ENCODE data around the gene DEPDC1B.

The DEPDC1B gene

DNA sequence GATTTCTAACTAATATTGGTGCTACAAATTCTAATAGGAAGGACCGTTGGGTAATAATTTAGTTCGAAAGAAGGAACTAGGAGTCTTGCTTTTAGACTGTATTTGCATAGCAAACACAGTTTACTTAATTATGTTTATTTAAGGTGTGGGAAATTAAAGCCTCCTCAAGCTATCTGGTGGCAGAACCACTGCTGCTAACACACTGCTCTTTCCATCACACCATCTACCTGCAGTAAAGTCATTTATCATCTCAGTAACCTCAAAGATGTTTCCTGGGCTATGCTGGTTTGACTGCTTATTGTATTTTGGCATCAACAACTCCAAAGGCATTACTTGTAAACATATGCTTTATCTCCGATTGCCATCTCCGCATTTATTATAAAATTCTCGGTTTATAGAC, 114.3 kb downstream of the DEPDC1B start (continued):
- TF ChIP-seq, protein P1, sequence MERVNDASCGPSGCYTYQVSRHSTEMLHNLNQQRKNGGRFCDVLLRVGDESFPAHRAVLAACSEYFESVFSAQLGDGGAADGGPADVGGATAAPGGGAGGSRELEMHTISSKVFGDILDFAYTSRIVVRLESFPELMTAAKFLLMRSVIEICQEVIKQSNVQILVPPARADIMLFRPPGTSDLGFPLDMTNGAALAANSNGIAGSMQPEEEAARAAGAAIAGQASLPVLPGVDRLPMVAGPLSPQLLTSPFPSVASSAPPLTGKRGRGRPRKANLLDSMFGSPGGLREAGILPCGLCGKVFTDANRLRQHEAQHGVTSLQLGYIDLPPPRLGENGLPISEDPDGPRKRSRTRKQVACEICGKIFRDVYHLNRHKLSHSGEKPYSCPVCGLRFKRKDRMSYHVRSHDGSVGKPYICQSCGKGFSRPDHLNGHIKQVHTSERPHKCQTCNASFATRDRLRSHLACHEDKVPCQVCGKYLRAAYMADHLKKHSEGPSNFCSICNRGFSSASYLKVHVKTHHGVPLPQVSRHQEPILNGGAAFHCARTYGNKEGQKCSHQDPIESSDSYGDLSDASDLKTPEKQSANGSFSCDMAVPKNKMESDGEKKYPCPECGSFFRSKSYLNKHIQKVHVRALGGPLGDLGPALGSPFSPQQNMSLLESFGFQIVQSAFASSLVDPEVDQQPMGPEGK (CRISPR knock-in tag; IDR thresholded peaks at IDR 0.05; ENCODE audit: borderline replicate concordance) = no peak
- TF ChIP-seq ZFP3 (CRISPR knock-in tag; IDR thresholded peaks at IDR 0.05) = no peak

DNA sequence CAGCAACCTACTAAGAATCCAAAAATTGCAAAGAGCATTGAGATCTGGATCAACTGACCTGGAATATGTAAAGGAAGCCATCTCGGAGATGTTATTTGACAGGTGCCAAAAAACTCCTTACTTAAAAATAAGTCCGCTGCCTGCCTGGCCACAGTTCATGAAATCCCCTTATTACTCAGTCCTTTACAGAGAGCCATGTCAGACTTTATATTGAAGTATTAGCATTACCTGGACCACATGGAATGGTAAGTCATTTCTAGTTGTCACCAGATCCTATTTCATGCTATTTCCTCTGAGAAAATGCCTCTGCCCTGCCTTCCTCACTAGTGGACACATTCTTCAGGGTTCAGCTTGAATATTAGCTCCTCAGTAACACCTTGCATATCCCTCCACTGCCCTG, 115.7 kb downstream of the DEPDC1B start:
- ATAC-seq = no peak
- TF ChIP-seq CSDC2 (CRISPR knock-in tag; IDR thresholded peaks at IDR 0.05) (no peak), ESRRG (CRISPR knock-in tag; IDR thresholded peaks at IDR 0.05) (no peak), ZFP30 (CRISPR knock-in tag; IDR thresholded peaks at IDR 0.05) (no peak), ZNF70 (CRISPR knock-in tag; IDR thresholded peaks at IDR 0.05) (no peak), OSR1 (CRISPR knock-in tag; IDR thresholded peaks at IDR 0.05) (no peak), ARNTL (CRISPR knock-in tag; IDR thresholded peaks at IDR 0.05; ENCODE audit: borderline replicate concordance, low read depth) (no peak), ZC3H10 (CRISPR knock-in tag; IDR thresholded peaks at IDR 0.05) (no peak), ISL1 (CRISPR knock-in tag; IDR thresholded peaks at IDR 0.05) (no peak), ZNF565 (CRISPR knock-in tag; conservative IDR thresholded peaks at IDR 0.05; ENCODE audit: low read depth) (no peak), RARB (CRISPR knock-in tag; IDR thresholded peaks at IDR 0.05) (no peak)
- TF ChIP-seq, protein P1 (CRISPR knock-in tag; IDR thresholded peaks at IDR 0.05; ENCODE audit: borderline replicate concordance) = no peak
- TF ChIP-seq, protein P2, sequence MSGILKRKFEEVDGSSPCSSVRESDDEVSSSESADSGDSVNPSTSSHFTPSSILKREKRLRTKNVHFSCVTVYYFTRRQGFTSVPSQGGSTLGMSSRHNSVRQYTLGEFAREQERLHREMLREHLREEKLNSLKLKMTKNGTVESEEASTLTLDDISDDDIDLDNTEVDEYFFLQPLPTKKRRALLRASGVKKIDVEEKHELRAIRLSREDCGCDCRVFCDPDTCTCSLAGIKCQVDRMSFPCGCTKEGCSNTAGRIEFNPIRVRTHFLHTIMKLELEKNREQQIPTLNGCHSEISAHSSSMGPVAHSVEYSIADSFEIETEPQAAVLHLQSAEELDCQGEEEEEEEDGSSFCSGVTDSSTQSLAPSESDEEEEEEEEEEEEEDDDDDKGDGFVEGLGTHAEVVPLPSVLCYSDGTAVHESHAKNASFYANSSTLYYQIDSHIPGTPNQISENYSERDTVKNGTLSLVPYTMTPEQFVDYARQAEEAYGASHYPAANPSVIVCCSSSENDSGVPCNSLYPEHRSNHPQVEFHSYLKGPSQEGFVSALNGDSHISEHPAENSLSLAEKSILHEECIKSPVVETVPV (CRISPR knock-in tag; IDR thresholded peaks at IDR 0.05) = no peak
- TF ChIP-seq, protein P3, sequence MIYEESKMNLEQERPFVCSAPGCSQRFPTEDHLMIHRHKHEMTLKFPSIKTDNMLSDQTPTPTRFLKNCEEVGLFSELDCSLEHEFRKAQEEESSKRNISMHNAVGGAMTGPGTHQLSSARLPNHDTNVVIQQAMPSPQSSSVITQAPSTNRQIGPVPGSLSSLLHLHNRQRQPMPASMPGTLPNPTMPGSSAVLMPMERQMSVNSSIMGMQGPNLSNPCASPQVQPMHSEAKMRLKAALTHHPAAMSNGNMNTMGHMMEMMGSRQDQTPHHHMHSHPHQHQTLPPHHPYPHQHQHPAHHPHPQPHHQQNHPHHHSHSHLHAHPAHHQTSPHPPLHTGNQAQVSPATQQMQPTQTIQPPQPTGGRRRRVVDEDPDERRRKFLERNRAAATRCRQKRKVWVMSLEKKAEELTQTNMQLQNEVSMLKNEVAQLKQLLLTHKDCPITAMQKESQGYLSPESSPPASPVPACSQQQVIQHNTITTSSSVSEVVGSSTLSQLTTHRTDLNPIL (CRISPR knock-in tag; IDR thresholded peaks at IDR 0.05; ENCODE audit: low read depth) = no peak

DNA sequence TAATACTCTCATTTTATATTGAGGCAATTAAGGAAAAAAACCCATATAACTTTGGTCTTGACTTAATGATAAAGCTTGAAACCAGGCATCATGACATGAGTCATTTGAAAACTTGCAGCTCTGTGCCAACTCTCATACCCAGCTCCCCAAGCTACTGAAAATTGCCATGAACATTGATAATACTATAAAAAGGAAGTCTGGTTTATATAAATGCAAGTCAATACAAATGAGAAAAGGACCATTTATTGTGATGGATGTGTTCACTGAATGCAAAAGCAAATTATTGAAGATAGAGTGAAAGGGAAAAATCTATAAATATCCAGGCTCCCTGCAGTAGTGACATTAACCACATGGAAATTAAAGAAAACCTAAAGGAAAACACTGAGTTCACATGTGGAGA, 116.3 kb downstream of the DEPDC1B start:
- ATAC-seq = peak; percentile 43; the same call in 1 of the 3 replicates
- no peak for TF ChIP-seq ESRRG (CRISPR knock-in tag; IDR thresholded peaks at IDR 0.05)
- no peak for TF ChIP-seq TOX (CRISPR knock-in tag; IDR thresholded peaks at IDR 0.05; ENCODE audit: borderline replicate concordance)
- TF ChIP-seq, protein P4, sequence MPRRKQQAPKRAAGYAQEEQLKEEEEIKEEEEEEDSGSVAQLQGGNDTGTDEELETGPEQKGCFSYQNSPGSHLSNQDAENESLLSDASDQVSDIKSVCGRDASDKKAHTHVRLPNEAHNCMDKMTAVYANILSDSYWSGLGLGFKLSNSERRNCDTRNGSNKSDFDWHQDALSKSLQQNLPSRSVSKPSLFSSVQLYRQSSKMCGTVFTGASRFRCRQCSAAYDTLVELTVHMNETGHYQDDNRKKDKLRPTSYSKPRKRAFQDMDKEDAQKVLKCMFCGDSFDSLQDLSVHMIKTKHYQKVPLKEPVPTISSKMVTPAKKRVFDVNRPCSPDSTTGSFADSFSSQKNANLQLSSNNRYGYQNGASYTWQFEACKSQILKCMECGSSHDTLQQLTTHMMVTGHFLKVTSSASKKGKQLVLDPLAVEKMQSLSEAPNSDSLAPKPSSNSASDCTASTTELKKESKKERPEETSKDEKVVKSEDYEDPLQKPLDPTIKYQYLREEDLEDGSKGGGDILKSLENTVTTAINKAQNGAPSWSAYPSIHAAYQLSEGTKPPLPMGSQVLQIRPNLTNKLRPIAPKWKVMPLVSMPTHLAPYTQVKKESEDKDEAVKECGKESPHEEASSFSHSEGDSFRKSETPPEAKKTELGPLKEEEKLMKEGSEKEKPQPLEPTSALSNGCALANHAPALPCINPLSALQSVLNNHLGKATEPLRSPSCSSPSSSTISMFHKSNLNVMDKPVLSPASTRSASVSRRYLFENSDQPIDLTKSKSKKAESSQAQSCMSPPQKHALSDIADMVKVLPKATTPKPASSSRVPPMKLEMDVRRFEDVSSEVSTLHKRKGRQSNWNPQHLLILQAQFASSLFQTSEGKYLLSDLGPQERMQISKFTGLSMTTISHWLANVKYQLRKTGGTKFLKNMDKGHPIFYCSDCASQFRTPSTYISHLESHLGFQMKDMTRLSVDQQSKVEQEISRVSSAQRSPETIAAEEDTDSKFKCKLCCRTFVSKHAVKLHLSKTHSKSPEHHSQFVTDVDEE (CRISPR knock-in tag; IDR thresholded peaks at IDR 0.05) = no peak
- TF ChIP-seq TCF4 (CRISPR knock-in tag; IDR thresholded peaks at IDR 0.05; ENCODE audit: borderline replicate concordance) = 0 out of 2 replicates have a peak, but pooled peaks have one; percentile 23
- TF ChIP-seq ZC3H10 (CRISPR knock-in tag; IDR thresholded peaks at IDR 0.05) = peak; percentile 66; the same call in 1 of the 2 replicates
- peak; percentile 50 for TF ChIP-seq ISL1 (CRISPR knock-in tag; IDR thresholded peaks at IDR 0.05)
- TF ChIP-seq RARB (CRISPR knock-in tag; IDR thresholded peaks at IDR 0.05) = no peak
- TF ChIP-seq, protein P5, sequence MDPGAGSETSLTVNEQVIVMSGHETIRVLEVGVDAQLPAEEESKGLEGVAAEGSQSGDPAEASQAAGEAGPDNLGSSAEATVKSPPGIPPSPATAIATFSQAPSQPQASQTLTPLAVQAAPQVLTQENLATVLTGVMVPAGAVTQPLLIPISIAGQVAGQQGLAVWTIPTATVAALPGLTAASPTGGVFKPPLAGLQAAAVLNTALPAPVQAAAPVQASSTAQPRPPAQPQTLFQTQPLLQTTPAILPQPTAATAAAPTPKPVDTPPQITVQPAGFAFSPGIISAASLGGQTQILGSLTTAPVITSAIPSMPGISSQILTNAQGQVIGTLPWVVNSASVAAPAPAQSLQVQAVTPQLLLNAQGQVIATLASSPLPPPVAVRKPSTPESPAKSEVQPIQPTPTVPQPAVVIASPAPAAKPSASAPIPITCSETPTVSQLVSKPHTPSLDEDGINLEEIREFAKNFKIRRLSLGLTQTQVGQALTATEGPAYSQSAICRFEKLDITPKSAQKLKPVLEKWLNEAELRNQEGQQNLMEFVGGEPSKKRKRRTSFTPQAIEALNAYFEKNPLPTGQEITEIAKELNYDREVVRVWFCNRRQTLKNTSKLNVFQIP (CRISPR knock-in tag; IDR thresholded peaks at IDR 0.05; ENCODE audit: borderline replicate concordance, low read depth) = no peak
- no peak for TF ChIP-seq ARNTL (CRISPR knock-in tag; IDR thresholded peaks at IDR 0.05; ENCODE audit: borderline replicate concordance, low read depth)

All from SK-N-SH treated with all-trans-retinoic acid at 6 μM for 48 hours (cell line).